ENCODE data around the gene CTDSPL. TPM values are rescaled to one million over a fixed set of nuclear protein-coding genes. Genes with fewer than 3 reads are reported as not detected.

Gene CTDSPL
- total RNA-seq, 1 experiment from 2014 or later: 16.6 TPM

GRCh38 chr3:37859354-37859753 is 2.3 kb upstream of the CTDSPL start:
- intact Hi-C loops (cut with micrococcal nuclease; ENCODE audit: unreplicated experiment) (no loop called here), in situ Hi-C loops (cut with HindIII; ENCODE audit: low pct_unique_long_range_greater_than_20kb, low sequenced_read_pairs) (no loop called here)
- Histone ChIP-seq H3K36me3 (ENCODE audit: control insufficient read depth, insufficient read depth, low read length) (no peaks in the 10 kb centered on the region), H3K9me3 (ENCODE audit: control insufficient read depth, insufficient read depth, low read depth, low read length) (no peaks in the 10 kb centered on the region), H3K27me3 (ENCODE audit: control insufficient read depth, insufficient read depth, low read length) (no peaks in the 10 kb centered on the region), H3K27ac (ENCODE audit: low read length) (no peak overlapping the region), H3K4me3 (ENCODE audit: low read depth in 2 of 2, low read length in 2 of 2) (no peak overlapping the region), H3K4me1 (ENCODE audit: control insufficient read depth, insufficient read depth, low read length) (peaks cover 17% of the 10 kb centered on the region)
- ChIA-PET CTCF (interaction anchor here (0.6 to 0.7 kb wide), 2 partner anchors 97 to 154 kb away, joined by 4 to 8 read pairs; no protein-coding TSS in a partner anchor), POLR2A (no interaction called here)
- ATAC-seq (no peak), DNase-seq (ENCODE audit: low read depth, low spot score) (no peak)
- TF ChIP-seq SIN3A (IDR thresholded peaks at IDR 0.05; ENCODE audit: borderline replicate concordance, insufficient read depth, low read depth, low read length) (no peak), TCF7L2 (IDR thresholded peaks at IDR 0.05; ENCODE audit: low read depth, low read length) (no peak), CTCF (IDR thresholded peaks at IDR 0.05) (no peak), REST (IDR thresholded peaks at IDR 0.05; ENCODE audit: insufficient read depth in 1 of 2, low read depth in 2 of 2, low read length in 1 of 2) (no peak)
- BruUV-seq (replicated peaks): no TSS peak

GRCh38 chr3:37859908-37860199 is 1.8 kb upstream of the CTDSPL start:
- Histone ChIP-seq H3K4me1 (ENCODE audit: control insufficient read depth, insufficient read depth, low read length) (peaks cover 20% of the 10 kb centered on the region), H3K9me3 (ENCODE audit: control insufficient read depth, insufficient read depth, low read depth, low read length) (no peaks in the 10 kb centered on the region), H3K36me3 (ENCODE audit: control insufficient read depth, insufficient read depth, low read length) (no peaks in the 10 kb centered on the region), H3K4me3 (ENCODE audit: low read depth in 2 of 2, low read length in 2 of 2) (no peak overlapping the region), H3K27me3 (ENCODE audit: control insufficient read depth, insufficient read depth, low read length) (no peaks in the 10 kb centered on the region), H3K27ac (ENCODE audit: low read length) (peak overlapping the region; percentile 63; the same call in 1 of the 2 replicates)
- POLR2A ChIA-PET: no interaction called here
- CTCF ChIA-PET: interaction anchor here (0.6 kb wide), 1 partner anchor 153 kb away, joined by 8 read pairs; no protein-coding TSS in a partner anchor
- DNase-seq (ENCODE audit: low read depth, low spot score): no peak
- intact Hi-C loops (cut with micrococcal nuclease; ENCODE audit: unreplicated experiment) (no loop called here), in situ Hi-C loops (cut with HindIII; ENCODE audit: low pct_unique_long_range_greater_than_20kb, low sequenced_read_pairs) (no loop called here)
- ATAC-seq: no peak
- BruUV-seq (replicated peaks): no TSS peak
- TF ChIP-seq REST (IDR thresholded peaks at IDR 0.05; ENCODE audit: insufficient read depth in 1 of 2, low read depth in 2 of 2, low read length in 1 of 2) (no peak), CTCF (IDR thresholded peaks at IDR 0.05) (no peak), TCF7L2 (IDR thresholded peaks at IDR 0.05; ENCODE audit: low read depth, low read length) (no peak), POLR2AphosphoS5 (IDR thresholded peaks at IDR 0.05; ENCODE audit: low read depth, low read length) (no peak), SIN3A (IDR thresholded peaks at IDR 0.05; ENCODE audit: borderline replicate concordance, insufficient read depth, low read depth, low read length) (no peak)
